HK-2 (cell line): ENCODE data around the gene RIPK4.

Source experiments
- DNase-seq: peaks from one replicate; pipeline ENCODE4 v3.0.0-alpha.2; 2018; ENCODE audit not compliant: unreplicated experiment

The RIPK4 gene

GRCh38 chr21:41691205-41692184 is 75.4 kb downstream of the RIPK4 start:
- DNase-seq = no peak
